Ishikawa (cell line): Measurements from ENCODE around the gene ZNF41.

ENCODE experiments used
- EGR1 ChIP-seq: IDR thresholded peaks from 2 replicates; pipeline ENCODE4 v1.6.1; 2012
- RAD21 ChIP-seq: IDR thresholded peaks from 2 replicates; pipeline ENCODE4 v1.6.1; 2012; ENCODE audit warnings: low read depth
- TAF1 ChIP-seq: IDR thresholded peaks from 2 replicates; pipeline ENCODE4 v1.6.1; 2012; ENCODE audit warnings: low read depth, mild to moderate bottlenecking

DNA sequence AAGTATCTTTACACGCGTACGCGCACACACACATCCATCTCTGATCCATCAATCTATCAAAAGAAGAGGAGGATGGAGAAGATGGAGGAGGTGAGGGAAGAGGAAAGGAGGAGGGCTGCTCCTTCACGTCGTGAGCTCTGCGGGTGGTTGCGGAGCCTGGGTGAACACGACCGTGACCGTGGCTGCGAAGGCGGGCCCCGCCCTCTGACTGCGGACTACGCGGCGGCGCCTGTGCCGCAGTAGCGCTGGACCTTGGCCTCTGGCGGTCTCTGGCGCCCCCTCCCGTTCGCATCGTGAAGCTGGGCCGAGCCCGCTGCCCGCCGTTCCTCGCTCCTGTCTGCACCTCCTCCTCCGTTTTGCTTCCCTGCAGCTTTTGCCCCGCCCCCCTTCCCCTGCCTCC is 40.3 kb upstream of the ZNF41 start:
- TF ChIP-seq TAF1 (no peak), RAD21 (peak; percentile 76), EGR1 (no peak)
